HUES64 (cell line): ENCODE data around the gene SSR3.

Source experiments
- H3K27ac ChIP-seq: 2 replicates; pipeline ENCODE4 v1.7.0; 2013; ENCODE audit warnings: low read depth, low read length, inconsistent platforms
- H3K27me3 ChIP-seq: 2 replicates; pipeline ENCODE4 v1.6.1; 2013; ENCODE audit warnings: mild to moderate bottlenecking, low read length; ENCODE audit not compliant: insufficient read depth
- H3K36me3 ChIP-seq: 2 replicates; pipeline ENCODE4 v1.6.1; 2013; ENCODE audit warnings: mild to moderate bottlenecking, low read length; ENCODE audit not compliant: insufficient read depth
- H3K4me1 ChIP-seq: 2 replicates; pipeline ENCODE4 v1.6.1; 2013; ENCODE audit warnings: mild to moderate bottlenecking, low read length, moderate library complexity; ENCODE audit not compliant: insufficient read depth
- H3K4me3 ChIP-seq: 2 replicates; pipeline ENCODE4 v1.5.1; 2013; ENCODE audit warnings: mild to moderate bottlenecking, low read length, moderate library complexity
- H3K9ac ChIP-seq: 2 replicates; pipeline ENCODE4 v1.6.1; 2013; ENCODE audit warnings: mild to moderate bottlenecking, low read depth, low read length
- H3K9me3 ChIP-seq: 2 replicates; pipeline ENCODE4 v1.6.1; 2013; ENCODE audit warnings: low read depth, low read length; ENCODE audit not compliant: insufficient read depth
- WGBS: fragments of 150-250, 120-280 bp; methylation state at CpG from one replicate; pipeline ENCODE4 v1.1.7; 2013; ENCODE audit warnings: missing lambda C conversion rate; 5-methylcytosine and 5-hydroxymethylcytosine counted together

SSR3 gene

GRCh38 chr3:156551746-156552145 is 3.2 kb downstream of the SSR3 start:
- Histone ChIP-seq H3K4me1 (no peaks in the 10 kb centered on the region; the same call in 1 of the 2 replicates), H3K36me3 (peaks cover 72% of the 10 kb centered on the region), H3K27me3 (no peaks in the 10 kb centered on the region), H3K9ac (no peak overlapping the region), H3K4me3 (no peak overlapping the region), H3K9me3 (no peaks in the 10 kb centered on the region), H3K27ac (no peak overlapping the region)
- 94% methylated on average over 4 of the region's 4 CpGs for WGBS

DNA sequence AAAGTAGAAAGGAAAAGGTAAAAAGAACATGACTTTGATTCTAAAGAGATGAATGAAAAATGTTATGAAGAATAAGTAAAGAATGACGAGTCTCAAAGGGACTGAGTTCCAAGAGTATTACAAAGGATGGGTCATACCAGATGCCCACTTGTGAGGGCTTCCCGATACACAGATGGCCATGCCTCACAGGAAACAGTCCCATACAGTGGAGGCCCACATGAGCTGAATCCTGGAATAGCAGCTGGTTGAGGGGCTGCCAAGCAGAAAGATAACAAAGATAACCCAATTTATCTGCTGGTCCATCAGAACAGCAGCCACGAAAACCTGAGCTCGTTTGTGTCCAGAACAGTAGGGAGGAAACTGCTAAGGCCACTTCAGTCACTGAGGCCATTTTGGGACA is 3.7 kb downstream of the SSR3 start:
- Histone ChIP-seq H3K4me1 (no peaks in the 10 kb centered on the region; the same call in 1 of the 2 replicates), H3K27ac (no peak overlapping the region), H3K4me3 (no peak overlapping the region), H3K9me3 (no peaks in the 10 kb centered on the region), H3K9ac (no peak overlapping the region), H3K36me3 (peaks cover 76% of the 10 kb centered on the region), H3K27me3 (no peaks in the 10 kb centered on the region)
- WGBS = 83% methylated on average over 4 of the region's 4 CpGs

DNA sequence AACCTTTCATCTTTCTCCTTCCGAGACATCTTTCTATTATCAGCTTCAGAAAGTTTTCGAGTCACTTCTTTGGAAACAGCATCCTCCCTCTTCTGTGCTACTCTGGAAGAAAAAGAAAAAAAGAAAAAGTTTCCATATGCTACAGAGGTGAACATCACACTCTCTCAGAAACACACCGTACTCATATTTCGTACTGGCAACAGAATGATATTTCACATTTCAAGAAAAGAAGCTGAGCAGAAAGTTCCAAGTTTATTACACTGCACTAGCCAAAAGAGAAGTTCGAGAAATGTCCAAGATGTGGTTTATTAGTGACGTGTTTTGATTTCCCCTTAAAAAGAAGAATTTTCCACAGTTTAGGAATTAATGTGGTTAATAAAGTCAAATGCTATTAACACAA is 6.0 kb downstream of the SSR3 start:
- H3K4me1 ChIP-seq = no peaks in the 10 kb centered on the region; the same call in 1 of the 2 replicates
- no peak overlapping the region for H3K4me3 ChIP-seq
- no peak overlapping the region for H3K27ac ChIP-seq
- H3K9ac ChIP-seq = no peak overlapping the region
- no peaks in the 10 kb centered on the region for H3K9me3 ChIP-seq
- no peaks in the 10 kb centered on the region for H3K27me3 ChIP-seq
- WGBS = 95% methylated on average over 5 of the region's 6 CpGs
- H3K36me3 ChIP-seq = peaks cover 100% of the 10 kb centered on the region

DNA sequence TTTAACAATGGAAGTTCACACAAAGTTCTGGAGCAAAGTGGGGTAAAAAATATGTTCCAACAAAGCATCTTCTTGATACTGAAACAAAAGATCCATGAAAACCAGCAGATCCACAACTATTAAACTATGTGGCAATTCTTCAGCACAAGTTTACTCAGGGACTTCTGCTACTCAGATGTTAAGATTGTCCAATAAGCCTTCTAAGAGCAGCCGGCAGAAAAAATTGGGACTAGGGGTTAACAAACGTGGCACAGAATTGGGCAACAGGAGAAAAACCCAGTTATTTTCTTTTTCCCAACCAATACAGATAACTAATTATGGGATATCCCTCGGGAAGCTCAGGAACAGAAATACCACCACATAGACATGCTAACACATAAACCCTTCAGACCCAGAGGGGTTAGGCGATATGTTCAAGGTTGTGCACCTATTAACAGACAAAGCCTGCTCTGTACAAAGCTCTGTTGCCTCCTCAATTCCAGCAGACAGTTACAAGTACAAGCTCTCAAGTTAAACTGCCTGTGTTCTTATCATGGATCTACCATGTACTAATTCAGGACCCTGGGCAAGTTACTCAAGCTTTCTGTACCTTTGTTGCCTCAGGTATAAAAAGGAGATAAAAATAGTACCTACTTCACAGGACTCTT is 6.8 kb downstream of the SSR3 start:
- no peak overlapping the region for H3K4me3 ChIP-seq
- H3K27me3 ChIP-seq = no peaks in the 10 kb centered on the region
- peaks cover 100% of the 10 kb centered on the region for H3K36me3 ChIP-seq
- WGBS = 94% methylated on average over 4 of the region's 4 CpGs
- H3K9me3 ChIP-seq = no peaks in the 10 kb centered on the region
- no peaks in the 10 kb centered on the region; the same call in 1 of the 2 replicates for H3K4me1 ChIP-seq
- no peak overlapping the region for H3K9ac ChIP-seq
- no peak overlapping the region for H3K27ac ChIP-seq

DNA sequence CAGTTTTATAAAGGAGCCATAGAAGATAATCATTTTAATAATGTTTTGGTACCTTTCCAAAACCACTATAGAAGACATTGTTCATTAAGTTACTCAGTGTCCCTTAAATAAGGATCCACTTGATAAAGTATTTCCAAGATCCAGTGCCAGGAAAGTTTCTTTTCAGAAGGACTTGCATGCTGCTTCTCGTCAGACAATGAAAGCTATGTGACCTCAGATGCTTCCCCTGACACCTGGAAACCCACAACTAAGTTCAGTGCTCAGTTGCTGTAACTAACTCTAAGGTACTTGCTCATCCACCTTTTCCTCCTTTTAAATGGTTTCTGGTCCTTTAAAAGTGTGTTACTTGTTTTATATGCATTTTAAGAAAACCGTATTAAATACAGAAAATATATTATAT is 7.3 kb downstream of the SSR3 start:
- Histone ChIP-seq H3K36me3 (peaks cover 100% of the 10 kb centered on the region), H3K4me3 (no peak overlapping the region), H3K9me3 (no peaks in the 10 kb centered on the region), H3K27me3 (no peaks in the 10 kb centered on the region), H3K4me1 (no peaks in the 10 kb centered on the region; the same call in 1 of the 2 replicates), H3K9ac (no peak overlapping the region), H3K27ac (no peak overlapping the region)
- WGBS = 89% methylated on average over 1 of the region's 2 CpGs

- H3K4me3 ChIP-seq = no peak overlapping the region
- 94% methylated on average over 2 of the region's 2 CpGs for WGBS
- peaks cover 96% of the 10 kb centered on the region for H3K36me3 ChIP-seq
- H3K9ac ChIP-seq = no peak overlapping the region
- no peaks in the 10 kb centered on the region for H3K4me1 ChIP-seq
- no peak overlapping the region for H3K27ac ChIP-seq
- no peaks in the 10 kb centered on the region for H3K27me3 ChIP-seq
- H3K9me3 ChIP-seq = no peaks in the 10 kb centered on the region
Measured at GRCh38 chr3:156543043-156543555, 11.8 kb downstream of the SSR3 start.

GRCh38 chr3:156542101-156543042 is 12.5 kb downstream of the SSR3 start:
- Histone ChIP-seq H3K9ac (no peak overlapping the region), H3K27me3 (no peaks in the 10 kb centered on the region), H3K36me3 (peaks cover 93% of the 10 kb centered on the region), H3K9me3 (no peaks in the 10 kb centered on the region), H3K27ac (no peak overlapping the region), H3K4me3 (no peak overlapping the region), H3K4me1 (no peaks in the 10 kb centered on the region)
- WGBS = 90% methylated on average over 4 of the region's 5 CpGs

- Histone ChIP-seq H3K4me3 (no peak overlapping the region), H3K27ac (no peak overlapping the region), H3K27me3 (no peaks in the 10 kb centered on the region), H3K36me3 (peaks cover 68% of the 10 kb centered on the region), H3K4me1 (peaks cover 12% of the 10 kb centered on the region; the same call in 1 of the 2 replicates), H3K9me3 (no peaks in the 10 kb centered on the region), H3K9ac (no peak overlapping the region)
- no CpG with 5 or more reads among the region's 1 CpG for WGBS
Measured at GRCh38 chr3:156539802-156540201, 15.1 kb downstream of the SSR3 start.

- Histone ChIP-seq H3K4me1 (peaks cover 12% of the 10 kb centered on the region; the same call in 1 of the 2 replicates), H3K36me3 (peaks cover 60% of the 10 kb centered on the region)
- 88% methylated on average over 2 of the region's 2 CpGs for WGBS
Measured at GRCh38 chr3:156539051-156539450, 15.9 kb downstream of the SSR3 start.

GRCh38 chr3:156536524-156537316 is 18.2 kb downstream of the SSR3 start:
- WGBS = 91% methylated on average over 4 of the region's 6 CpGs
- H3K4me1 ChIP-seq = peaks cover 15% of the 10 kb centered on the region; the same call in 1 of the 2 replicates
- H3K4me3 ChIP-seq = no peak overlapping the region
- no peaks in the 10 kb centered on the region for H3K27me3 ChIP-seq
- no peaks in the 10 kb centered on the region for H3K9me3 ChIP-seq
- H3K27ac ChIP-seq = no peak overlapping the region
- H3K9ac ChIP-seq = no peak overlapping the region
- H3K36me3 ChIP-seq = peaks cover 37% of the 10 kb centered on the region

More at GRCh38 chr3:156539051-156539450, 15.9 kb downstream of the SSR3 start:
- Histone ChIP-seq H3K9me3 (no peaks in the 10 kb centered on the region), H3K27ac (no peak overlapping the region), H3K4me3 (no peak overlapping the region), H3K9ac (no peak overlapping the region), H3K27me3 (no peaks in the 10 kb centered on the region)
